Measurements from ENCODE around the gene NTMT1.
"Not testable (repeated sequence)": the region's sequence is repeated elsewhere in the genome, so short reads cannot be mapped to it uniquely, and the experiment has no call there.

The NTMT1 gene

GRCh38 chr9:129615407-129616285 lies 10.3 kb upstream of the NTMT1 start:
- DNase-seq, result no peak

GRCh38 chr9:129617167-129617566 lies 8.8 kb upstream of the NTMT1 start:
- DNase-seq, result peak; percentile 37

- DNase-seq, result no peak
These were observed 5.9 kb upstream of the NTMT1 start for GRCh38 chr9:129619787-129620668.

- DNase-seq, result no peak
These were observed 5.2 kb upstream of the NTMT1 start, which contains the start of gene C9orf50 for GRCh38 chr9:129620669-129621295. C9orf50 (minus strand) TSS chr9:129621101; CDS start chr9:129620574, 527 bp downstream.

GRCh38 chr9:129623331-129623730 lies 2.6 kb upstream of the NTMT1 start:
- no peak for DNase-seq

GRCh38 chr9:129624168-129624759 lies 1.7 kb upstream of the NTMT1 start:
- DNase-seq, result peak; percentile 38

GRCh38 chr9:129624947-129625346 lies 1.0 kb upstream of the NTMT1 start:
- no peak for DNase-seq

- no peak for DNase-seq
These were observed 792 bp downstream of the NTMT1 start for GRCh38 chr9:129626625-129627284.

- no peak for DNase-seq
These were observed 1.8 kb downstream of the NTMT1 start for GRCh38 chr9:129627556-129628440.

GRCh38 chr9:129628709-129629108 lies 2.7 kb downstream of the NTMT1 start:
- DNase-seq, result no peak

- no peak for DNase-seq
These were observed 3.4 kb downstream of the NTMT1 start for GRCh38 chr9:129629251-129629820.

- DNase-seq, result peak; percentile 60
These were observed 5.2 kb downstream of the NTMT1 start for GRCh38 chr9:129630967-129631673.

- no peak for DNase-seq
These were observed 5.7 kb downstream of the NTMT1 start for GRCh38 chr9:129631674-129632129.

GRCh38 chr9:129632460-129632859 lies 6.5 kb downstream of the NTMT1 start:
- peak; percentile 15 for DNase-seq

- no peak for DNase-seq
These were observed 7.2 kb downstream of the NTMT1 start for GRCh38 chr9:129633207-129633606.

- DNase-seq, result no peak
These were observed 7.9 kb downstream of the NTMT1 start for GRCh38 chr9:129633848-129634247.

GRCh38 chr9:129635099-129636065 lies 9.4 kb downstream of the NTMT1 start:
- DNase-seq, result no peak

- DNase-seq, result not testable (repeated sequence)
These were observed 10.4 kb downstream of the NTMT1 start for GRCh38 chr9:129636343-129636742.

- DNase-seq, result no peak
These were observed 11.1 kb downstream of the NTMT1 start for GRCh38 chr9:129637102-129637501.

All from T1000 (cell line).